OCI-LY1 (cell line): Measurements from ENCODE around the gene UCHL5.

Source experiments
- CTCF ChIP-seq: fragments of 200-600 bp; sonication (generic), shearing (Covaris generic); IDR thresholded peaks from 2 replicates; pipeline ENCODE4 v1.5.1; 2017; ENCODE audit warnings: mild to moderate bottlenecking, antibody characterized with exemption, low read length, moderate library complexity, mixed read lengths
- EZH2 ChIP-seq: fragments of 200-600 bp; sonication (generic), shearing (Covaris generic); IDR thresholded peaks from 2 replicates; pipeline ENCODE4 v1.8.0; 2017; ENCODE audit warnings: borderline replicate concordance, mixed run types, mild to moderate bottlenecking, antibody characterized with exemption, low read length, moderate library complexity, mixed read lengths

- no peak for TF ChIP-seq CTCF
- TF ChIP-seq EZH2: no peak
Observed at GRCh38 chr1:193090865-193091264, 31.7 kb upstream of the UCHL5 start.
